IMR-90 (cell line): ENCODE results near the gene PBX4.

Experiments used
- CHD1 ChIP-seq: IDR thresholded peaks from 2 replicates; pipeline ENCODE4 v1.6.1; 2012; ENCODE audit warnings: low read depth, low read length, improper control_type of control experiment
- CTCF ChIP-seq: conservative IDR thresholded peaks from 2 replicates; pipeline ENCODE4 v1.5.1; 2012; ENCODE audit warnings: mild to moderate bottlenecking, low read depth, low read length, improper control_type of control experiment
- FOS ChIP-seq: fragments of 150-350 bp; IDR thresholded peaks from 2 replicates; pipeline ENCODE4 v1.6.1; 2016; ENCODE audit warnings: low read depth, low read length
- MAFK ChIP-seq: IDR thresholded peaks from 2 replicates; pipeline ENCODE4 v1.6.1; 2012; ENCODE audit warnings: low read depth, low read length, improper control_type of control experiment
- MAZ ChIP-seq: IDR thresholded peaks from 2 replicates; pipeline ENCODE4 v1.6.1; 2012; ENCODE audit warnings: low read depth, mild to moderate bottlenecking, low read length, improper control_type of control experiment, moderate library complexity, borderline replicate concordance
- MXI1 ChIP-seq: IDR thresholded peaks from 2 replicates; pipeline ENCODE4 v1.6.1; 2012; ENCODE audit warnings: low read depth, mild to moderate bottlenecking, low read length, moderate library complexity, borderline replicate concordance
- NFE2L2 ChIP-seq: fragments of 150-350 bp; IDR thresholded peaks from 2 replicates; pipeline ENCODE4 v1.6.1; 2016; ENCODE audit warnings: low read depth, mild to moderate bottlenecking, low read length
- POLR2A ChIP-seq: IDR thresholded peaks from 2 replicates; pipeline ENCODE4 v1.6.1; 2012; ENCODE audit warnings: mild to moderate bottlenecking, low read depth, low read length
- RAD21 ChIP-seq: IDR thresholded peaks from 2 replicates; pipeline ENCODE4 v1.6.1; 2012; ENCODE audit warnings: low read length, improper control_type of control experiment
- RCOR1 ChIP-seq: IDR thresholded peaks from 2 replicates; pipeline ENCODE4 v1.6.1; 2012; ENCODE audit warnings: mild to moderate bottlenecking, low read length, improper control_type of control experiment; ENCODE audit not compliant: insufficient replicate concordance
- SMC3 ChIP-seq: fragments of 150-350 bp; IDR thresholded peaks from 2 replicates; pipeline ENCODE4 v1.6.1; 2016; ENCODE audit warnings: low read depth, mild to moderate bottlenecking, antibody characterized with exemption, low read length, moderate library complexity
- USF2 ChIP-seq: fragments of 150-350 bp; IDR thresholded peaks from 2 replicates; pipeline ENCODE4 v1.6.1; 2017; ENCODE audit warnings: mild to moderate bottlenecking, antibody characterized with exemption, low read length, low read depth

DNA sequence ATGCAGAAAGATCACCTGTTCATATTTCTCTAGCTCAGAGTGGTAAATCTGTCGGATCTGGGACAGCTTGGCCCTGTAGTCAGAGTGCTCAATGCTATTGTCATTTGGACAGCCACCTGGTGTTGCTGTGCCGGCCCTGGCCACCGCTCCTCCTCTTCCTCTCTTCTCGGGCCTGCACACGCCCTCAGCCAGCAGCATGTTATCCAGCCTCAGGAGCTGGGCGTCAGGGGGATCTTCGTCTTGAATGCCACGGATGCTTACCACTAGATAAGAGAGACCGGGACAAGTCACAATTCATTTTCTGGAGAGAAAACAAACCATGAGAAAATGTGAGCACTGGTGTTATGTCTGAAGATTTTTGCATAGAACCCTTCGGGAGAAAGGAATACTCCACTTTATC lies 47.9 kb downstream of the PBX4 start:
- TF ChIP-seq CTCF: no peak
- TF ChIP-seq SMC3: no peak
- no peak for TF ChIP-seq MAZ
- no peak for TF ChIP-seq MXI1
- no peak for TF ChIP-seq POLR2A
- TF ChIP-seq CHD1: no peak
- no peak for TF ChIP-seq RCOR1
- TF ChIP-seq RAD21: no peak
- no peak for TF ChIP-seq MAFK
- no peak for TF ChIP-seq USF2
- TF ChIP-seq FOS: no peak
- no peak for TF ChIP-seq NFE2L2
